ENCODE data around the gene CCNK. TPM values are rescaled to one million over a fixed set of nuclear protein-coding genes. Genes with fewer than 3 reads are reported as not detected.

The CCNK gene
- total RNA-seq, 2 donors from 2014 or later: 5.3 to 9.6 TPM

DNA sequence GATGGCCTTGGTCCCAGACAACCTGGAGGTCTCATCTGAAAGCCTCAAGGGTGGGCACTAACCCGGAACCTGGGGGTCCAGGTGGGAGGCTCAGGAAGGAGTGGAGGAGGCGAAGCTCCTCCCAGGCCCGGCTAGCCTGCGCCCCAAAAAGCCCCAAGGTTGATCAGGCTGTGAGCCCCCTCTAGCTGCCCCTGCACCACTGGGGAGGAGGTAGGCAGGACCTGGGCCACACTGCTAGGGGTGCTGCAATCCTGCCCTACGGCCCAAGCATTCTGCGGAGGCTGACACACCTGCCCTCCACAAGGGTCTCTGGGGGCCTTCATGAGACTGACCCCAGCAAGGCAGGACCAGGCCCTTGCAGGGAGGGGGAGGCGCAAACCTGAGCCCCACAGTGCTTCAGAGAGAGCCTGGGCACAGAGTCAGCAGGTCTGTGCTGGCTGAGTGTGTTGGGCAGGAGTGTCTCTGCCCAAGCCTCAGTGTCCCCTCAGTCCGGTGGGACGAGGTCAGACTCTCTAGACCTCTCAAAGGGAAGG lies 70.9 kb downstream of the CCNK start:
- no peak for TF ChIP-seq POLR2A (IDR thresholded peaks at IDR 0.05)
- TF ChIP-seq, protein P1, sequence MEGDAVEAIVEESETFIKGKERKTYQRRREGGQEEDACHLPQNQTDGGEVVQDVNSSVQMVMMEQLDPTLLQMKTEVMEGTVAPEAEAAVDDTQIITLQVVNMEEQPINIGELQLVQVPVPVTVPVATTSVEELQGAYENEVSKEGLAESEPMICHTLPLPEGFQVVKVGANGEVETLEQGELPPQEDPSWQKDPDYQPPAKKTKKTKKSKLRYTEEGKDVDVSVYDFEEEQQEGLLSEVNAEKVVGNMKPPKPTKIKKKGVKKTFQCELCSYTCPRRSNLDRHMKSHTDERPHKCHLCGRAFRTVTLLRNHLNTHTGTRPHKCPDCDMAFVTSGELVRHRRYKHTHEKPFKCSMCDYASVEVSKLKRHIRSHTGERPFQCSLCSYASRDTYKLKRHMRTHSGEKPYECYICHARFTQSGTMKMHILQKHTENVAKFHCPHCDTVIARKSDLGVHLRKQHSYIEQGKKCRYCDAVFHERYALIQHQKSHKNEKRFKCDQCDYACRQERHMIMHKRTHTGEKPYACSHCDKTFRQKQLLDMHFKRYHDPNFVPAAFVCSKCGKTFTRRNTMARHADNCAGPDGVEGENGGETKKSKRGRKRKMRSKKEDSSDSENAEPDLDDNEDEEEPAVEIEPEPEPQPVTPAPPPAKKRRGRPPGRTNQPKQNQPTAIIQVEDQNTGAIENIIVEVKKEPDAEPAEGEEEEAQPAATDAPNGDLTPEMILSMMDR (IDR thresholded peaks at IDR 0.05): no peak
- DNase-seq (no peak), ATAC-seq (no peak)
- Histone ChIP-seq H3K9me3 (no peaks in the 10 kb centered on the region), H3K4me3 (no peak overlapping the region), H3K4me1 (peaks cover 70% of the 10 kb centered on the region), H3K27me3 (no peaks in the 10 kb centered on the region), H3K36me3 (replicated peaks in 1 of 2; ENCODE audit: insufficient read depth in 1 of 2, low read depth in 2 of 2) (no peaks in the 10 kb centered on the region), H3K27ac (peak overlapping the region; percentile 91 to 98 (median 95))
- intact Hi-C loops (cut with DNase I): no loop called here
- 68 to 74% methylated on average over 3 to 9 of the region's 9 CpGs for WGBS, 2 donors

- WGBS, 2 donors: 26 to 40% methylated on average over 1 to 13 of the region's 13 CpGs
- Histone ChIP-seq H3K36me3 (replicated peaks in 1 of 2; ENCODE audit: insufficient read depth in 1 of 2, low read depth in 2 of 2) (no peaks in the 10 kb centered on the region), H3K27me3 (no peaks in the 10 kb centered on the region), H3K4me3 (no peak overlapping the region), H3K4me1 (peaks cover 76% of the 10 kb centered on the region), H3K9me3 (no peaks in the 10 kb centered on the region), H3K27ac (peak overlapping the region; percentile 91 to 98 (median 95))
- DNase-seq (peak; percentile 90 to 95 (median 93)), ATAC-seq (peak; percentile 62)
- TF ChIP-seq POLR2A (IDR thresholded peaks at IDR 0.05): no peak
- TF ChIP-seq, protein P1 (IDR thresholded peaks at IDR 0.05): peak in 4 of 7 experiments; percentile 49 to 58 (median 54)
- intact Hi-C loops (cut with DNase I): no loop called here
Observed at GRCh38 chr14:99552572-99553216, 71.5 kb downstream of the CCNK start.

- ATAC-seq (peak; percentile 81), DNase-seq (peak; percentile 90 to 94 (median 92))
- TF ChIP-seq POLR2A (IDR thresholded peaks at IDR 0.05): peak; percentile 59 to 80 (median 75)
- TF ChIP-seq, protein P1 (IDR thresholded peaks at IDR 0.05): peak in 2 of 7 experiments; percentile 12 to 25
- intact Hi-C loops (cut with DNase I): no loop called here
- Histone ChIP-seq H3K27me3 (no peaks in the 10 kb centered on the region), H3K27ac (peak overlapping the region; percentile 91 to 98 (median 95)), H3K4me3 (no peak overlapping the region), H3K4me1 (peaks cover 82% of the 10 kb centered on the region), H3K9me3 (no peaks in the 10 kb centered on the region), H3K36me3 (replicated peaks in 1 of 2; ENCODE audit: insufficient read depth in 1 of 2, low read depth in 2 of 2) (no peaks in the 10 kb centered on the region)
- 9 to 21% methylated on average over 4 to 12 of the region's 12 CpGs for WGBS, 2 donors
Observed at GRCh38 chr14:99554184-99554583, 73.0 kb downstream of the CCNK start.

DNA sequence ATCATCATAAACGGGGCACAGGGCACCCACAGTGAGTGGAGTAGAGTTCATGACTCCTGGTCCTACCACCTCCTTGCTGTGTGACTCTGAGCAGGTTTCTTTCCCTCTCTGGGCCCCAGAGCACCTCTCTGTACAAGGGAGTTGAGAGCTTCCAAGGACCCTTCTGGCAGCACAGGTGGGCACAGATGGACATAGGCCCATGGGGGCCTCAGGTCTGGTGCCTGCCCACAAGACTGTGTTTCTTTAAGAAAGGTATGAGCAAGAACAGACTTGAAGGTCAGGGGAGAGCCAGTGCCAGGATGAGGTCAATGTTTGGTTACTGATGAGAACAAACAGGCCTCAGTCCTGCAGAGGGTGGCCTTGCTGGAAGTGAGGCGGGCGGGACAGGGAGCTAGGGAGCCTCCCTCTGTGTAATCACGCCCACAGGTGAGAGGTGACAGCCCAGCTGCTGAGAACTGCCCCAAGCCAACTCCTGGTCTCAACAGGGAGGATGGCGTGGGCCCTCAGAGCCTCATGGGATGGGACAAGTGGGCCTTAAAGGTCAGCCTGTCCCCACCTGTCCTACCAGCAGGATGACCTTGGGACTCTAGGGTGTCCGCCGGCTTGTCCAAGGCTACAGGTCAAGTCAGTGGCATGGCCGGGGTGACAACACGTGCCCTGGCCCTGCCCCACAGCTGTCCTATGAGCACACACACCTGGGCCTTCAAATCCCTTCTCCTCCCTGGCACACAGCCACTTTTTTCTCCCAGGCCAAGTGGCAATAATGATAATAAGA lies 73.7 kb downstream of the CCNK start:
- WGBS, 2 donors: 12 to 31% methylated on average over 7 to 9 of the region's 9 CpGs
- no peaks in the 10 kb centered on the region for H3K9me3 ChIP-seq
- TF ChIP-seq, protein P1 (IDR thresholded peaks at IDR 0.05): no peak
- TF ChIP-seq POLR2A (IDR thresholded peaks at IDR 0.05): peak in 1 of 3 donors; percentile 19
- H3K4me3 ChIP-seq: no peak overlapping the region
- H3K27me3 ChIP-seq: no peaks in the 10 kb centered on the region
- ATAC-seq (peak; percentile 88), DNase-seq (peak; percentile 93 to 98 (median 96))
- H3K27ac ChIP-seq: peak overlapping the region; percentile 91 to 98 (median 95)
- intact Hi-C loops (cut with DNase I): no loop called here
- no peaks in the 10 kb centered on the region for H3K36me3 ChIP-seq (replicated peaks in 1 of 2; ENCODE audit: insufficient read depth in 1 of 2, low read depth in 2 of 2)
- H3K4me1 ChIP-seq: peaks cover 90% of the 10 kb centered on the region
